Measurements from ENCODE around the gene LRP1B.

Gene LRP1B

GRCh38 chr2:140481136-140481535 lies 1649.7 kb downstream of the LRP1B start:
- DNase-seq (ENCODE audit: low read depth), result no peak
- no peak overlapping the region for H3K4me3 ChIP-seq (ENCODE audit: low read length)
- TF ChIP-seq CTCF (conservative IDR thresholded peaks at IDR 0.05; ENCODE audit: low read depth, low read length), result no peak

GRCh38 chr2:140473851-140474250 lies 1657.0 kb downstream of the LRP1B start:
- H3K4me3 ChIP-seq (ENCODE audit: low read length), result no peak overlapping the region
- no peak for TF ChIP-seq CTCF (conservative IDR thresholded peaks at IDR 0.05; ENCODE audit: low read depth, low read length)
- DNase-seq (ENCODE audit: low read depth), result no peak

- no peak for DNase-seq (ENCODE audit: low read depth)
- TF ChIP-seq CTCF (conservative IDR thresholded peaks at IDR 0.05; ENCODE audit: low read depth, low read length), result no peak
Observed at GRCh38 chr2:140472676-140473075, 1658.1 kb downstream of the LRP1B start.

GRCh38 chr2:140465301-140465700 lies 1665.5 kb downstream of the LRP1B start:
- no peak overlapping the region for H3K4me3 ChIP-seq (ENCODE audit: low read length)
- TF ChIP-seq CTCF (conservative IDR thresholded peaks at IDR 0.05; ENCODE audit: low read depth, low read length), result no peak
- DNase-seq (ENCODE audit: low read depth), result no peak

More at GRCh38 chr2:140472676-140473075, 1658.1 kb downstream of the LRP1B start:
- no peak overlapping the region for H3K4me3 ChIP-seq (ENCODE audit: low read length)

DNA sequence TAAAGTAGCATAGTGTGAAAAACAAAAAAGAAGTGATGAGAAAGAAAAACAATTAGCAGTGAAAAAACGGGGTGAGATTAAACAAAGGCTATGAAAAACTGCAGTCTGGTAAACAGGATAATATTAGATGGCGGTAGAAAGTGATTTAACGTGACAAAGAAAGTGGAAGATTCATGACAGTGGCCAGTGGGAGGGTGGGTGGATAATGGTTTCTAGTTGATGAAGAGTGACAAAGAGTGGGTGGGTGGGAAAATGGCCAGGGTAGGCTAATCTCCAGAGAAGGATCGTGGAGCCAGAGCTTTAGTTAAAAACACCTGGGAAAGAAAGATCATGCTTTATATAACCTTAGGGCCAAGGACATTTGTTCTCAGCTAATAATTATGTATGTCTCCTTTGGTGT lies 1667.8 kb downstream of the LRP1B start:
- no peak for DNase-seq (ENCODE audit: low read depth)
- no peak overlapping the region for H3K4me3 ChIP-seq (ENCODE audit: low read length)
- no peak for TF ChIP-seq CTCF (conservative IDR thresholded peaks at IDR 0.05; ENCODE audit: low read depth, low read length)

GRCh38 chr2:140457483-140457882 lies 1673.3 kb downstream of the LRP1B start:
- H3K4me3 ChIP-seq (ENCODE audit: low read length), result no peak overlapping the region
- peak; percentile 79 for DNase-seq (ENCODE audit: low read depth)
- no peak for TF ChIP-seq CTCF (conservative IDR thresholded peaks at IDR 0.05; ENCODE audit: low read depth, low read length)

DNA sequence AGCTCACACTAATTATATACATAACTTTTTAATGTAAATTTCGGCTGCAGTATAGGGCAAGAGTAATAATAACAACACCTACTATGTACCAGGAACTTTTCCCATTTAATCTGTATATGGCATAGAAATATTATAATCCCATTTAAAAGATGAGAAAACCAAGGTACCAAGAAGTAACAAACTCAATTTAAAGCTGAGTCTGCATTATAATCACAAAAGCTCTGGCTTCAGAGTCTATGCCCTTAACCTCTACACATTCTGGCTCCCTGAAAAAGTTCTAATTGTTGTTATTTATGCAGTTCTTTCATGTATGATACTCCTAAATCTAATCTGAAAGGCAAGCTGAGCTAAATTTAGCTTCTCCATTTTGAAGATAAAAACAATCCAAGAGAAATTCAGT lies 1675.5 kb downstream of the LRP1B start:
- DNase-seq (ENCODE audit: low read depth), result no peak
- TF ChIP-seq CTCF (conservative IDR thresholded peaks at IDR 0.05; ENCODE audit: low read depth, low read length), result no peak
- no peak overlapping the region for H3K4me3 ChIP-seq (ENCODE audit: low read length)
